A549 (cell line): ENCODE measurements around the gene ATOSB.

ENCODE experiments used
- CEBPB ChIP-seq, 2 experiments: fragments of >200 bp in 1 of 2; sonication (Bioruptor Twin) in 1 of 2; formaldehyde crosslinking in 1 of 2; IDR thresholded peaks; 2 replicates each; pipeline ENCODE4 v1.6.1; 2012 to 2016
- HDAC2 ChIP-seq: fragments of 200-600 bp; sonication (generic); IDR thresholded peaks from 2 replicates; pipeline ENCODE4 v1.6.1; 2016
- RCOR1 ChIP-seq: fragments of 150-350 bp; IDR thresholded peaks from 2 replicates; pipeline ENCODE4 v1.6.1; 2014; ENCODE audit warnings: antibody characterized with exemption, low read length, low read depth
- TF ChIP-seq, protein P1 (sequence below): fragments of >200 bp; sonication (Bioruptor Twin); formaldehyde crosslinking; IDR thresholded peaks from 3 replicates; pipeline ENCODE4 v1.5.1; 2016

DNA sequence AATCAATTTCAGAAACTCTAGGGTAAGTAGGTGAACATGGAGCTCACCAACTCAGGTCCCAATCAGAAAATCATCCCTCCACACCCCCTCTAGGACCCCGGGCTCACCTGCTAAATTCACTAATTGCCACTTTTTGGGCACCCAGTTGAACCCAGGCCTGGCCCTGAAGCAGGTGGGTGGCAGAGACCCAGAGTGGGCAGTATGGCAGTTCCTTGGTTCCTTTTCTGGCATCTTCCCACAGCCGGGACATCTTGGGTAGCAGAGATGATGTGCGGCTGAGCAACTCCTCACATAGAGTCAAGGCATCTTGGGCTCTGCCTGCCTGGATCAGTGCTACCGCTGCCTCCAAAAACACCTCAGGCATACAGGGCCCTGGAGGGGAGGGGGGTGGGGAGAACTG is 40.3 kb downstream of the ATOSB start:
- TF ChIP-seq RCOR1 = no peak
- TF ChIP-seq, protein P1, sequence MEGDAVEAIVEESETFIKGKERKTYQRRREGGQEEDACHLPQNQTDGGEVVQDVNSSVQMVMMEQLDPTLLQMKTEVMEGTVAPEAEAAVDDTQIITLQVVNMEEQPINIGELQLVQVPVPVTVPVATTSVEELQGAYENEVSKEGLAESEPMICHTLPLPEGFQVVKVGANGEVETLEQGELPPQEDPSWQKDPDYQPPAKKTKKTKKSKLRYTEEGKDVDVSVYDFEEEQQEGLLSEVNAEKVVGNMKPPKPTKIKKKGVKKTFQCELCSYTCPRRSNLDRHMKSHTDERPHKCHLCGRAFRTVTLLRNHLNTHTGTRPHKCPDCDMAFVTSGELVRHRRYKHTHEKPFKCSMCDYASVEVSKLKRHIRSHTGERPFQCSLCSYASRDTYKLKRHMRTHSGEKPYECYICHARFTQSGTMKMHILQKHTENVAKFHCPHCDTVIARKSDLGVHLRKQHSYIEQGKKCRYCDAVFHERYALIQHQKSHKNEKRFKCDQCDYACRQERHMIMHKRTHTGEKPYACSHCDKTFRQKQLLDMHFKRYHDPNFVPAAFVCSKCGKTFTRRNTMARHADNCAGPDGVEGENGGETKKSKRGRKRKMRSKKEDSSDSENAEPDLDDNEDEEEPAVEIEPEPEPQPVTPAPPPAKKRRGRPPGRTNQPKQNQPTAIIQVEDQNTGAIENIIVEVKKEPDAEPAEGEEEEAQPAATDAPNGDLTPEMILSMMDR = no peak
- TF ChIP-seq CEBPB (IDR thresholded peaks at IDR 0.05) = no peak
- TF ChIP-seq HDAC2 = no peak
